Stimulated activated memory B cell treated with anti-CD40 and anti-IgM and Interleukin-4, amounts not matched to agents 10 μg/mL and 1 μg/mL and 100 μg/mL, for 72 hours (primary cell): ENCODE measurements around the gene MYO7A.

ENCODE experiments used
- ATAC-seq: fragments of 150-1000 bp; cut with Tn5 transposase; 2 replicates; pipeline ENCODE4 v1.10.0; 2021
- H3K27ac Mint-ChIP-seq: one replicate; pipeline ENCODE4 v1.8.0; 2022; ENCODE audit warnings: mild to moderate bottlenecking, mixed read lengths
- H3K27me3 Mint-ChIP-seq: one replicate; pipeline ENCODE4 v1.8.0; 2022; ENCODE audit warnings: mixed read lengths
- H3K36me3 Mint-ChIP-seq: one replicate; pipeline ENCODE4 v1.8.0; 2022; ENCODE audit warnings: mixed read lengths
- H3K4me1 Mint-ChIP-seq: one replicate; pipeline ENCODE4 v1.8.0; 2022; ENCODE audit warnings: mixed read lengths
- H3K4me3 Mint-ChIP-seq: one replicate; pipeline ENCODE4 v1.8.0; 2022; ENCODE audit warnings: mild to moderate bottlenecking, moderate library complexity, mixed read lengths
- H3K9me3 Mint-ChIP-seq: one replicate; pipeline ENCODE4 v1.8.0; 2022; ENCODE audit warnings: mixed read lengths

Gene MYO7A

DNA sequence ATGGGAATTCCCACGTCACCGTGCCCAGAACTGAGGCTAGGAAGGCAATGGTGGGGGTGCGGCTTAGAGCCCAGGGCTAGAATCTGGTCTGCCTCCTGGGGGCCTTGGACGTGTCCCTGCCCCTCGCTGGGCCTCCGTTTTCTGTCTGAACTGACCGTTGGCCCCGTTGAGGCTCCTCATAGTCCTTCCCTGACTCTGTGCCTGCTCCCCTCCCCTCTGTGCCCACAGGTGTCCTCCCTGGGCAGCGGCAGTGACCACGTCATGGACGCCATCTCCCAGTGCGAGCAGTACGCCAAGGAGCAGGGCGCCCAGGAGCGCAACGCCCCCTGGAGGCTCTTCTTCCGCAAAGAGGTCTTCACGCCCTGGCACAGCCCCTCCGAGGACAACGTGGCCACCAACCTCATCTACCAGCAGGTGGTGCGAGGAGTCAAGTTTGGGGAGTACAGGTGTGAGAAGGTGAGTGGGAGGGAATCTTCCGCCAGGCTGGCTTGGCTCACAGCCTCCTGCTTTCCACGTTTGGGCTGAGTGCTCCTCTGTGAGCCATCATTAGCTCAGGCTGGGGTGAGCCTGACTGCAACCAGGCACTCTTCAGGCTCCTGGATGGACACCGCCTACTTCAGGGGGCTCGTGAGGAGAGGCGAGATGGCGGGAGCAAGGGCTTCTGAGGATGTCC is 63.9 kb downstream of the MYO7A start:
- Mint-ChIP-seq H3K4me3 (no peak overlapping the region), H3K27ac (no peak overlapping the region), H3K9me3 (no peaks in the 10 kb centered on the region), H3K27me3 (no peaks in the 10 kb centered on the region), H3K36me3 (no peaks in the 10 kb centered on the region), H3K4me1 (no peaks in the 10 kb centered on the region)
- ATAC-seq: peak; percentile 58

- no peak overlapping the region for H3K4me3 Mint-ChIP-seq
- no peak for ATAC-seq
- no peak overlapping the region for H3K27ac Mint-ChIP-seq
- H3K27me3 Mint-ChIP-seq: no peaks in the 10 kb centered on the region
- no peaks in the 10 kb centered on the region for H3K9me3 Mint-ChIP-seq
- H3K36me3 Mint-ChIP-seq: no peaks in the 10 kb centered on the region
- no peaks in the 10 kb centered on the region for H3K4me1 Mint-ChIP-seq
These were observed 65.1 kb downstream of the MYO7A start for GRCh38 chr11:77193167-77193566.

GRCh38 chr11:77193911-77194830 is 66.1 kb downstream of the MYO7A start:
- no peak overlapping the region for H3K4me3 Mint-ChIP-seq
- H3K9me3 Mint-ChIP-seq: no peaks in the 10 kb centered on the region
- H3K4me1 Mint-ChIP-seq: no peaks in the 10 kb centered on the region
- H3K36me3 Mint-ChIP-seq: no peaks in the 10 kb centered on the region
- no peak for ATAC-seq
- no peaks in the 10 kb centered on the region for H3K27me3 Mint-ChIP-seq
- H3K27ac Mint-ChIP-seq: no peak overlapping the region

GRCh38 chr11:77195071-77195755 is 67.2 kb downstream of the MYO7A start:
- H3K4me3 Mint-ChIP-seq: no peak overlapping the region
- H3K27me3 Mint-ChIP-seq: no peaks in the 10 kb centered on the region
- no peak for ATAC-seq
- H3K4me1 Mint-ChIP-seq: no peaks in the 10 kb centered on the region
- H3K9me3 Mint-ChIP-seq: no peaks in the 10 kb centered on the region
- H3K36me3 Mint-ChIP-seq: no peaks in the 10 kb centered on the region
- no peak overlapping the region for H3K27ac Mint-ChIP-seq

DNA sequence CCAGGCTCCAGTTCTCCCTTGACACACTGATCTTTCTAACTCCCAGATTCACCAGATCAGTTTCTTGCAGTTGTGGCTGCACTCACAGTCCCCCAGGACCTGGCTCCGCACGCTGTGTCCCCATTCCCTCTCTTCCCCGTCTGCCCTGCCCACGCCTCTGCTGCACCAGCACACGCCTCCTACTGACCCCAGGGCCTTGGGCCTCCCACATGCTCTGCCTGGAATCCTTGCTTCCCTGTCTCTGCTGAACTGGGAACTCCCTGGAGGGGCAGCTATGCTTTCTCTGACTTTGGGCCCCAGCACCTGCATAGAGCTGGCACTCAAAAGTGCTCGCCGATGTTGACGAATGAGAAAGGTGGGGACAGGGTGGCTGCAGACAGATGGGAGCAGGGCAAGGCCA is 68.9 kb downstream of the MYO7A start:
- Mint-ChIP-seq H3K27me3 (no peaks in the 10 kb centered on the region), H3K9me3 (no peaks in the 10 kb centered on the region), H3K4me3 (no peak overlapping the region), H3K27ac (no peak overlapping the region), H3K36me3 (no peaks in the 10 kb centered on the region), H3K4me1 (no peaks in the 10 kb centered on the region)
- no peak for ATAC-seq

- Mint-ChIP-seq H3K36me3 (no peaks in the 10 kb centered on the region), H3K4me3 (no peak overlapping the region), H3K9me3 (no peaks in the 10 kb centered on the region), H3K27me3 (no peaks in the 10 kb centered on the region), H3K4me1 (no peaks in the 10 kb centered on the region), H3K27ac (no peak overlapping the region)
- no peak for ATAC-seq
These were observed 69.7 kb downstream of the MYO7A start for GRCh38 chr11:77197626-77198320.

- H3K27me3 Mint-ChIP-seq: no peaks in the 10 kb centered on the region
- H3K4me1 Mint-ChIP-seq: no peaks in the 10 kb centered on the region
- no peaks in the 10 kb centered on the region for H3K9me3 Mint-ChIP-seq
- ATAC-seq: no peak
- no peak overlapping the region for H3K4me3 Mint-ChIP-seq
- no peaks in the 10 kb centered on the region for H3K36me3 Mint-ChIP-seq
- no peak overlapping the region for H3K27ac Mint-ChIP-seq
These were observed 70.4 kb downstream of the MYO7A start for GRCh38 chr11:77198440-77198849.

GRCh38 chr11:77199137-77199745 is 71.2 kb downstream of the MYO7A start:
- Mint-ChIP-seq H3K9me3 (no peaks in the 10 kb centered on the region), H3K4me1 (no peaks in the 10 kb centered on the region), H3K4me3 (no peak overlapping the region), H3K36me3 (no peaks in the 10 kb centered on the region), H3K27ac (no peak overlapping the region), H3K27me3 (no peaks in the 10 kb centered on the region)
- no peak for ATAC-seq

- H3K27ac Mint-ChIP-seq: no peak overlapping the region
- no peaks in the 10 kb centered on the region for H3K27me3 Mint-ChIP-seq
- no peak overlapping the region for H3K4me3 Mint-ChIP-seq
- ATAC-seq: no peak
- no peaks in the 10 kb centered on the region for H3K9me3 Mint-ChIP-seq
- no peaks in the 10 kb centered on the region for H3K36me3 Mint-ChIP-seq
- no peaks in the 10 kb centered on the region for H3K4me1 Mint-ChIP-seq
These were observed 72.6 kb downstream of the MYO7A start for GRCh38 chr11:77200351-77201268.

DNA sequence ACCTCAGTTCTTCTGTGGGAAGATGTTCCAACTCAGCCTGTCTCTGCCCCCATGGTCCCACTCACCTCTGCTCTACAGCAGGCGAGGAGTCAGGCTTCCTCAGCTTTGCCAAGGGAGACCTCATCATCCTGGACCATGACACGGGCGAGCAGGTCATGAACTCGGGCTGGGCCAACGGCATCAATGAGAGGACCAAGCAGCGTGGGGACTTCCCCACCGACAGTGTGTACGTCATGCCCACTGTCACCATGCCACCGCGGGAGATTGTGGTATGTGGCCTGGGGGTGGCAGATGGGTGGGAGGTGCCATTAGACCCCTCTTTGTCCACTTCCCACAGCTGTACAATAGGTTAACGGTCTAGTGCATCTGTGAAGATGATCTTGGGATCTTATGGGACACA is 73.3 kb downstream of the MYO7A start:
- Mint-ChIP-seq H3K27me3 (peaks cover 4% of the 10 kb centered on the region), H3K9me3 (no peaks in the 10 kb centered on the region), H3K4me1 (no peaks in the 10 kb centered on the region), H3K27ac (no peak overlapping the region), H3K4me3 (no peak overlapping the region), H3K36me3 (no peaks in the 10 kb centered on the region)
- no peak for ATAC-seq

DNA sequence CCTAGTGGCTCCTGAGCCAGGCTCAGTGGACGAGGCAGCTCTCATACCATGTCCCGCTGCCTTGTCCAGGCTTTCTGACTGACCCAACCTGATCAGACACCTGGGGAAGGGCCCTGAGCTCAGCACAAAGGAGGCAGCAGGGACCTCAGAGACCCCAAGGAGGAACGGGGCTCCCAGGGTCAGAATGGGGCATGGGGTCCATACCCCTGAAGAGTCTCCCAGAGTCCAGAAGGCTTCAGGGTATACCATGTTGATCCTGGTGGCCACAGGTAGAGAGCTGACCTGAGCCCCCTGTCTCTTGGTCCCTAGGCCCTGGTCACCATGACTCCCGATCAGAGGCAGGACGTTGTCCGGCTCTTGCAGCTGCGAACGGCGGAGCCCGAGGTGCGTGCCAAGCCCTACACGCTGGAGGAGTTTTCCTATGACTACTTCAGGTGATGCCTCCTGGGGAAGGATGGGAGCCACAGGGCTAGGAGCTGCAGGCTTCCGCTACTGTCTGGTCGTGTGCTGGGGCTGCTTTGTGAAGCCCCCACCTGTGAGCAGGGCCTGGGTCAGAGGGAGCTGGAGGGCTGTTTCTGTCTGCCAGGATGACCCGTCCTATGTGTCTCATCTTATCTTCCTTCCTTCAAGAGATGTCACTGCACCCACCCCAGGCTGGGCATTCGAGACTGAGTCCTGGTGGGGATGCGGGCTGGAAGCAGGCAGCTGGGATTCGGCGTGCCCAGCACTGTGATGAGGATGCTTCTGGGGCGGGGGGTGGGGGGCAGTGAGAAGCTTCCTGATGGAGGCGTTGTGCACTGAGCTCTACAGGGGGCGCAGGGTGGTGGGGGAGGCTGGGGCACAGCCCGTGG is 74.2 kb downstream of the MYO7A start:
- Mint-ChIP-seq H3K27ac (no peak overlapping the region), H3K27me3 (peaks cover 10% of the 10 kb centered on the region), H3K4me1 (no peaks in the 10 kb centered on the region), H3K9me3 (no peaks in the 10 kb centered on the region), H3K36me3 (no peaks in the 10 kb centered on the region), H3K4me3 (no peak overlapping the region)
- no peak for ATAC-seq

DNA sequence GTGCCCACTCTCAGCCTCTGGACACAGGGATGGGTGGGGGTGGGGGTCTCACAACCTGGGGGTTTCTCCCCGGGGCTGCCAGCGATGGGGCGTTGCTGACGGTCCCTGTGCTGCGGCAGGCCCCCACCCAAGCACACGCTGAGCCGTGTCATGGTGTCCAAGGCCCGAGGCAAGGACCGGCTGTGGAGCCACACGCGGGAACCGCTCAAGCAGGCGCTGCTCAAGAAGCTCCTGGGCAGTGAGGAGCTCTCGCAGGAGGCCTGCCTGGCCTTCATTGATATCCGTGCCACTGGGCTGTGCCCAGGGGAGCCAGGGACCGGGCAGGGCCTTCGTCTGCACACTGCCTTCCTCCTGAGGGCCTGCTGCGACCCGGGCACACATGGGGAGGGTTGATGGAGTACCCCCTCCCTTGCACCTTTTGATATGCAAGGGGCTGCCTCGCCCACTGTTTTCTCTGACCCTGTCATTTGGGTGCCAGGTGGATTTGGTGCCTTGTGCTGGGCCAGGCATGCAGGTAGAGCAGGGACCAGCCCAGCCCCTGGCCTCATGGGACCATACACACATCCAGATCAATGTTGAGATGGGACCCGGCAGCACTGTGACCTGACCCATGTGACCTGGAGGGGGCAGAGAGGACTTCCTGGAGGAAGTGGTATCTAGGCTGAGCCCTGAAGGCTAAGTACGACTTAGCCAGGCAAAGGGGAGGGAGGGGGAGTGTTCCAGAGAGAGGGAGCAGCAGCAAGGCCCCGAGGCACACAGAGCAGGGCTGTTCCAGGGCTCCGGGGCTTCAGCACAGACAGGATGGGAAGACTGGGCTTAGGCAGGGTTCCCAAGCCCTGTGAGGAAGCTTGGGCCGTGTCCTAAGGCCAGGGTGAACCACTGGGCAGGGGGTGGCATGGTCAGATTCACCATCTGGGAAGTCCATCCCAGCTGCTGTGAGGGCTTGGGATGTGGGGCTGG is 75.2 kb downstream of the MYO7A start:
- no peaks in the 10 kb centered on the region for H3K4me1 Mint-ChIP-seq
- no peak for ATAC-seq
- H3K4me3 Mint-ChIP-seq: no peak overlapping the region
- no peaks in the 10 kb centered on the region for H3K36me3 Mint-ChIP-seq
- peaks cover 10% of the 10 kb centered on the region for H3K27me3 Mint-ChIP-seq
- H3K27ac Mint-ChIP-seq: no peak overlapping the region
- H3K9me3 Mint-ChIP-seq: no peaks in the 10 kb centered on the region
